ENCODE results near the gene TRPV4. TPM values are rescaled to one million over a fixed set of nuclear protein-coding genes. Genes with fewer than 3 reads are reported as not detected.

The TRPV4 gene
- total RNA-seq, 1 donor from 2014 or later: 0.33 TPM

DNA sequence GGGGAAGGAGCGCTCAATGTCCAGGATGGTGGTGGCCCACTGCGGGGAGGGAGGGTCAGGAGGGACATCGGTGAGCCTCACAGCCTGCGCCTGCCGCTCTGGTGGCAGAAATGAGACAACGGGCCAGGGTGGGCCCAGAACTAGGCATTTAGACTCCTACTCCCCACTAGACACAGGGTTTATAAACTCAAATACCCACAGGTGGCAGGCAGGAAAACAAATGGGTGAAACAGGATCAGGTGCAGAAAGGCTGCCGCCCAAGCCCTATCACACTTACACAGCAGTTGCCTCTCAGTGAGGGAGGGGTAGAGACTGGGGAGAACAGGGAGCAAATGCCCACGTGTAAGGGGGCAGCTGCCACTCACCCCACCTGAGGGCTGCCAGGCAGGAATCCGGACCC is 46.4 kb downstream of the TRPV4 start:
- Histone ChIP-seq H3K36me3 (no peaks in the 10 kb centered on the region), H3K9me3 (replicated peaks) (no peaks in the 10 kb centered on the region), H3K27me3 (ENCODE audit: low read depth) (no peaks in the 10 kb centered on the region), H3K27ac (replicated peaks) (no peak overlapping the region), H3K4me3 (no peak overlapping the region), H3K4me1 (no peaks in the 10 kb centered on the region)
- intact Hi-C loops (cut with micrococcal nuclease): no loop called here
- no peak for TF ChIP-seq CTCF (IDR thresholded peaks at IDR 0.05; ENCODE audit: borderline replicate concordance)
- DNase-seq: no peak

DNA sequence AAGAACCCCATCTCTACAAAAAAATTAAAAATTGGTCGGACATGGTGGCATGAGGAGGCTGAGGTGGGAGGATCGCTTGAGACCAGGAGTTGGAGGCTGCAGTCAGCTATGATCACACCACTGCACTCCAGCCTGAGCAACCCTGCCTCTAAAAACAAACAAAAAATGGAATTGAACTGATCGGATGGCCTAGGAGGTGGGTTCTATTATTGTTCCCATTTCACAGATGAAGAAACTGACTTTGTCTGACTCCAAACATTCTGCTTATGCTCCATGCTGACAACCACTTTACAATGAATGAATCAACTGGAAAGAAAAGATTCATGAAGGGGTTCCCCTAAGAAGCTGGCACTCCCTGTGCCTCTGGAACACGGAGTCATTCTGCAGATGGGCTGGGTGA is 47.3 kb downstream of the TRPV4 start:
- no peak for DNase-seq
- no peak overlapping the region for H3K4me3 ChIP-seq
- H3K27ac ChIP-seq (replicated peaks): no peak overlapping the region
- H3K36me3 ChIP-seq: no peaks in the 10 kb centered on the region
- H3K9me3 ChIP-seq (replicated peaks): no peaks in the 10 kb centered on the region
- H3K27me3 ChIP-seq (ENCODE audit: low read depth): no peaks in the 10 kb centered on the region
- no peak for TF ChIP-seq CTCF (IDR thresholded peaks at IDR 0.05; ENCODE audit: borderline replicate concordance)
- intact Hi-C loops (cut with micrococcal nuclease): no loop called here
- H3K4me1 ChIP-seq: no peaks in the 10 kb centered on the region

DNA sequence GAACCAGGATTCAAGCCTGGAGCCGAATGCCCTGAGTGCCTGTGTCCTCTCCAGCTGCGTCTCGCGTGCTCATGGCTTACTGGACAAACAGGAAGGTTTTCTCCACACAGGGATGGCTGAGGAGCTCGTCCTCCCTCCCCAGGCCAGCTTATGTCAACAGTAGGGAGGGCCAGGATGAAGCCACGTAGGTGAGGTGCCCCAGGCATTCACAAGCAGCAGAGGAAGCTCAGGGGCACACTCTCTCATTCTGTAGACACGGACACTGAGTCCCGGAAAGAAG is 49.3 kb downstream of the TRPV4 start:
- H3K9me3 ChIP-seq (replicated peaks): peaks cover 8% of the 10 kb centered on the region
- no peak for TF ChIP-seq CTCF (IDR thresholded peaks at IDR 0.05; ENCODE audit: borderline replicate concordance)
- no peak overlapping the region for H3K4me3 ChIP-seq
- no peaks in the 10 kb centered on the region for H3K36me3 ChIP-seq
- H3K27ac ChIP-seq (replicated peaks): no peak overlapping the region
- no peak for DNase-seq
- no peaks in the 10 kb centered on the region for H3K4me1 ChIP-seq
- intact Hi-C loops (cut with micrococcal nuclease): no loop called here
- H3K27me3 ChIP-seq (ENCODE audit: low read depth): no peaks in the 10 kb centered on the region

DNA sequence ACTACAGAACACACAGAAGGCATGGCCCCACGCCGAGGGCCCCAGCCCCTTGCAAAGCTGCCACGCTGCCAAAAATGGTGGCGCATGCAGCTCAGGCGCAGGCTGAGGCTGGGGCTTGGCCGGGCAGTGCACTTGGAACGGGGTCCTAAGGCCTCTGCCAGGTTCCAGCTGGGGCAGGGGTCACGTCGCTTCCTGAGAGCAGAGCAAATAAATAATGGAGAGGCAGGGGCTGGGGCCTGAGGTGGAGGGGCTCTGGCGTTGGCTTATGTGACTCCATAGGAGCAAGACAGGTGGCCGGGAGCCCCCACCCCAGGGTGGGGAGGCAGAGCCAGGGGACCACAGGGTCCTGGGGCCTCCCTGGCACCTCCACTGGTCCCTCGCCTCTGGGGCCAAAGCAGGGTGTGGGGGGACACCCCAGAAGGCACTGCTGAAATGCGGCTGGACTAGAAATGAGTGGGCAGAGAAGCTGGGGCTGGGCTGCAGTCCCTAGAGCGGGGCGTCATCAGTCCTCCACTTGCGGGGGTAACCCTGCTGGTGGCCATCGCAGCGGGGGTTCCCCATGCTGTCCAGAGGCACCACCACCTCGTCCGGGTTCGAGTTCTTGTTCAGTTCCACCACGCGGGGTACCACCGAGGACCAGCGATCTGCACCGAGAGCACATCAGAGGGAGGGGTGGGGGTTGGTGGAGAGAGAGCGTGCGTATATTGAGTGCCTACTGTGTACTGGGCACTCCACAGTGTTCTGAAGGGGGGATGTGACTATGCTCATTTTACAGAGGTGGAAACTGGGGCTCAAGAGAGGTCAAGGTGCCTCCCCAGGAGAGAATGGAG is 49.8 kb downstream of the TRPV4 start:
- no peaks in the 10 kb centered on the region for H3K4me1 ChIP-seq
- no peak overlapping the region for H3K27ac ChIP-seq (replicated peaks)
- no peaks in the 10 kb centered on the region for H3K27me3 ChIP-seq (ENCODE audit: low read depth)
- intact Hi-C loops (cut with micrococcal nuclease): no loop called here
- no peak for TF ChIP-seq CTCF (IDR thresholded peaks at IDR 0.05; ENCODE audit: borderline replicate concordance)
- peaks cover 14% of the 10 kb centered on the region for H3K9me3 ChIP-seq (replicated peaks)
- no peak for DNase-seq
- no peaks in the 10 kb centered on the region for H3K36me3 ChIP-seq
- no peak overlapping the region for H3K4me3 ChIP-seq

DNA sequence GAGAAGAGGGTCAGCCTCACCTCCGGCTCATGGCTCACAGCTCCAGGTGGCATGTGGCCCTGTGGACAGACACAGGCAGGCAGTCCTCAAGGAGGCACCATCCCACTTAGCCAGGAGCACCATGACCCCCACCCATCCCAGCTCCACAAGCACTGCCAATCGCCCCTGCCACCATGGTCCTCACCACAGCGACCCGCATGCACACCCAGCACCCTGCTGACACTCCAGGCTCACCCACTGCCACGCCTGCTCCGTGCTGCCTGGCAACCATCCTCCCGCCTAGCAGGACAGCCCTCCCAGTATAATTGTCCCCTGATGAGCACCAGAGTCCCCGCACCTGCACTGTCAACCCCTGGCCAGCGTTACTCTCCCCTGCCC is 50.9 kb downstream of the TRPV4 start:
- TF ChIP-seq CTCF (IDR thresholded peaks at IDR 0.05; ENCODE audit: borderline replicate concordance): no peak
- Histone ChIP-seq H3K4me1 (peaks cover under 1% of the 10 kb centered on the region), H3K27me3 (ENCODE audit: low read depth) (no peaks in the 10 kb centered on the region), H3K9me3 (replicated peaks) (peaks cover 16% of the 10 kb centered on the region), H3K4me3 (no peak overlapping the region), H3K27ac (replicated peaks) (no peak overlapping the region), H3K36me3 (no peaks in the 10 kb centered on the region)
- DNase-seq: no peak
- intact Hi-C loops (cut with micrococcal nuclease): no loop called here
